A549 (cell line): ENCODE results near the gene BANP. TPM values are rescaled to one million over a fixed set of nuclear protein-coding genes. Genes with fewer than 3 reads are reported as not detected.
A peak's percentile ranks its signal among the peaks of the same experiment; 100 is the strongest.
"Not testable (repeated sequence)": the region's sequence is repeated elsewhere in the genome, so short reads cannot be mapped to it uniquely, and the experiment has no call there.

ENCODE experiments used
- ATAC-seq, 2 experiments: fragments of 200-7000 bp in 1 of 2; fragments of >200 bp in 1 of 2; cut with Nextera tagmentation in 1 of 2; cut with Tn5 transposase in 1 of 2; 3 replicates each; pipeline versions ENCODE4 v1.8.0 to v1.9.1; 2018 to 2020; ENCODE audit warnings: mild to moderate bottlenecking in 1 of 2, moderate library complexity in 1 of 2
- CTCF ChIA-PET: fragments of 300-600 bp; sonication (Branson Sonifier 250); formaldehyde crosslinking; extraction: SDS; loops from one replicate; lab custom pipeline; 2021; ENCODE audit warnings: antibody characterized with exemption, inconsistent platforms; lab: Yijun Ruan, JAX
- POLR2A ChIA-PET: fragments of 350-600 bp; formaldehyde crosslinking; extraction: SDS; loops from one replicate; lab custom pipeline; 2021; ENCODE audit warnings: antibody characterized with exemption, inconsistent platforms; lab: Yijun Ruan, JAX
- DNase-seq, 2 experiments: peaks; one replicate each; pipeline versions ENCODE4 v3.0.0 to v3.0.0-alpha.2; 2011 to 2016; ENCODE audit warnings: low read depth in 1 of 2, low spot score in 1 of 2
- FAIRE-seq: peaks from 2 replicates; lab custom pipeline; 2011; peaks lifted over from hg19 to GRCh38; lab: Jason Lieb, UNC
- H3K27ac ChIP-seq, 2 experiments: fragments of >200 bp; sonication (Bioruptor Twin); formaldehyde crosslinking; 3 replicates each; pipeline ENCODE4 v1.5.1; 2016 to 2017
- H3K4me1 ChIP-seq: fragments of >200 bp; sonication (Bioruptor Twin); formaldehyde crosslinking; 3 replicates; pipeline ENCODE4 v1.6.1; 2016
- H3K4me2 ChIP-seq: fragments of >200 bp; sonication (Bioruptor Twin); formaldehyde crosslinking; 3 replicates; pipeline ENCODE4 v1.6.1; 2016
- H3K4me3 ChIP-seq: fragments of >200 bp; sonication (Bioruptor Twin); formaldehyde crosslinking; 3 replicates; pipeline ENCODE4 v1.5.1; 2016
- H3K9me3 ChIP-seq: fragments of >200 bp; sonication (Bioruptor Twin); formaldehyde crosslinking; 3 replicates; pipeline ENCODE4 v1.6.1; 2016
- CBX8 ChIP-seq: fragments of 200-600 bp; sonication (generic); IDR thresholded peaks from 2 replicates; pipeline ENCODE4 v1.6.1; 2016
- CHD2 ChIP-seq: fragments of 150-350 bp; IDR thresholded peaks from 2 replicates; pipeline ENCODE4 v1.6.1; 2014; ENCODE audit warnings: low read length; ENCODE audit not compliant: partially characterized antibody
- E2F6 ChIP-seq: IDR thresholded peaks from 2 replicates; pipeline ENCODE4 v1.6.1; 2012; ENCODE audit warnings: low read depth, borderline replicate concordance
- EHF ChIP-seq: fragments of 250-450 bp; sonication (Bioruptor Pico); IDR thresholded peaks from 2 replicates; pipeline ENCODE4 v1.5.0; 2020; ENCODE audit warnings: mild to moderate bottlenecking
- EHMT2 ChIP-seq: fragments of 200-600 bp; sonication (generic); IDR thresholded peaks from 2 replicates; pipeline ENCODE4 v1.6.1; 2016; ENCODE audit warnings: antibody characterized with exemption, low read depth, mild to moderate bottlenecking, moderate library complexity
- ELK1 ChIP-seq: fragments of 150-350 bp; IDR thresholded peaks from 2 replicates; pipeline ENCODE4 v1.6.1; 2014; ENCODE audit warnings: low read depth, mild to moderate bottlenecking, low read length
- ESRRA ChIP-seq: fragments of 150-350 bp; IDR thresholded peaks from 2 replicates; pipeline ENCODE4 v1.6.1; 2014; ENCODE audit warnings: mild to moderate bottlenecking, low read length, borderline replicate concordance
- HDAC2 ChIP-seq: fragments of 200-600 bp; sonication (generic); IDR thresholded peaks from 2 replicates; pipeline ENCODE4 v1.6.1; 2016
- HOXA7 ChIP-seq: fragments of 250-450 bp; sonication (Bioruptor Pico); IDR thresholded peaks from 2 replicates; pipeline ENCODE4 v1.5.0; 2020; ENCODE audit warnings: mild to moderate bottlenecking, moderate library complexity
- HOXB5 ChIP-seq: fragments of 250-450 bp; sonication (Bioruptor Pico); IDR thresholded peaks from 2 replicates; pipeline ENCODE4 v1.5.0; 2020; ENCODE audit warnings: mild to moderate bottlenecking, moderate library complexity
- NFE2L2 ChIP-seq: fragments of 150-350 bp; conservative IDR thresholded peaks from 2 replicates; pipeline ENCODE4 v1.6.1; 2014; ENCODE audit warnings: low read length
- REST ChIP-seq: fragments of 200-600 bp; sonication (generic); IDR thresholded peaks from 2 replicates; pipeline ENCODE4 v1.6.1; 2016; ENCODE audit warnings: antibody characterized with exemption, mild to moderate bottlenecking, moderate library complexity
- ZFP36 ChIP-seq: fragments of 450-650 bp; IDR thresholded peaks from 2 replicates; pipeline ENCODE4 v1.6.1; 2014; ENCODE audit warnings: borderline replicate concordance; ENCODE audit not compliant: partially characterized antibody
- ZSCAN20 ChIP-seq: fragments of 250-450 bp; sonication (Bioruptor Pico); IDR thresholded peaks from 2 replicates; pipeline ENCODE4 v1.8.0; 2022; ENCODE audit warnings: mild to moderate bottlenecking, moderate library complexity
- WGBS: methylation state at CpG from one replicate; pipeline ENCODE4 v1.1.6; 2017; ENCODE audit errors: missing lambda C conversion rate; 5-methylcytosine and 5-hydroxymethylcytosine counted together
- polyA plus RNA-seq, 4 experiments: library from polyadenylated mRNA; depleted of rRNA in 3 of 4; stranded (reverse); fragments of >200 nt; fragmentation: RNase III in 1 of 4; extraction: RNeasy Plus Mini Kit Qiagen cat#74134 plus additional on column Dnase treatment in 1 of 4; gene quantifications; 2 replicates in 3 of 4; 3 replicates in 1 of 4; pipeline ENCODE4 v1.2.3, GENCODE V29; 2011 to 2017

BANP gene
- polyA plus RNA-seq, 2 of the 4 experiments (the other 2 are of a cell fraction) = 17.1 to 17.2 TPM

GRCh38 chr16:87936375-87937230 is 14.6 kb upstream of the BANP start, which contains the start of gene CA5A:
TSS of gene CA5A (minus strand) at chr16:87936529. CDS start at chr16:87936450, 79 bp downstream.
- ATAC-seq (peak in 1 of 2 experiments; percentile 35; a peak in 2 of 6 replicates), FAIRE-seq (no peak), DNase-seq (no peak)
- no peak within 1 kb of the TSS for H3K4me2 ChIP-seq
- no peak within 1 kb of the TSS for H3K27ac ChIP-seq
- no peaks in the 10 kb centered on the region for H3K4me1 ChIP-seq
- ChIA-PET POLR2A (no interaction called here), CTCF (interaction anchor here (1.0 to 1.9 kb wide), 2 partner anchors 9 to 301 kb away, joined by 3 read pairs; no protein-coding TSS in a partner anchor)
- no peak for TF ChIP-seq ZFP36
- no peak for TF ChIP-seq HOXA7
- TF ChIP-seq EHMT2 = no peak
- TF ChIP-seq HOXB5 (CRISPR knock-in tag) = no peak
- no peaks in the 10 kb centered on the region; the same call in 2 of the 3 replicates for H3K9me3 ChIP-seq
- H3K4me3 ChIP-seq = no peak within 1 kb of the TSS
- 73% methylated on average over 15 of the region's 15 CpGs for WGBS

GRCh38 chr16:87937231-87937542 is 14.0 kb upstream of the BANP start:
- ATAC-seq, H3K9me3 ChIP-seq, H3K4me1 ChIP-seq, POLR2A ChIA-PET, H3K4me2 ChIP-seq, H3K4me3 ChIP-seq, DNase-seq, FAIRE-seq, H3K27ac ChIP-seq: not testable (repeated sequence)
- 56% methylated on average over 7 of the region's 7 CpGs for WGBS
- CTCF ChIA-PET = interaction anchor here (1.9 kb wide), 1 partner anchor 10 kb away, joined by 3 read pairs; no protein-coding TSS in a partner anchor

- Histone ChIP-seq H3K4me3 (no peak overlapping the region), H3K4me1 (no peaks in the 10 kb centered on the region), H3K4me2 (no peak overlapping the region), H3K27ac (no peak overlapping the region), H3K9me3 (no peaks in the 10 kb centered on the region)
- TF ChIP-seq EHF (CRISPR knock-in tag) (no peak), CHD2 (no peak), REST (no peak), NFE2L2 (no peak), CBX8 (no peak), E2F6 (no peak), ZSCAN20 (CRISPR knock-in tag) (no peak), ESRRA (no peak), HDAC2 (no peak), ELK1 (no peak)
- CTCF ChIA-PET = interaction anchor here (0.6 kb wide), 1 partner anchor 8 kb away, joined by 3 read pairs; no protein-coding TSS in a partner anchor
- WGBS = 85% methylated on average over 4 of the region's 4 CpGs
- DNase-seq = no peak
- POLR2A ChIA-PET = no interaction called here
- no peak for ATAC-seq
- FAIRE-seq = no peak
Measured at GRCh38 chr16:87938412-87938949, 12.8 kb upstream of the BANP start.
